KMS-11 (cell line): Measurements from ENCODE around the gene F8.

ENCODE experiments used
- H2AFZ ChIP-seq: fragments of 200-600 bp; sonication (generic); 2 replicates; pipeline ENCODE4 v1.6.1; 2016; ENCODE audit warnings: antibody characterized with exemption, mixed run types, low read depth
- H3K27ac ChIP-seq: fragments of 200-600 bp; sonication (generic); 2 replicates; pipeline ENCODE4 v1.6.1; 2016; ENCODE audit warnings: mild to moderate bottlenecking, mixed run types
- H3K27me3 ChIP-seq: fragments of 200-600 bp; sonication (generic); 2 replicates; pipeline ENCODE4 v1.6.1; 2017; ENCODE audit warnings: mild to moderate bottlenecking, low read depth, mixed run types, moderate library complexity; ENCODE audit not compliant: insufficient read depth
- H3K36me3 ChIP-seq: fragments of 200-600 bp; sonication (generic); 2 replicates; pipeline ENCODE4 v1.6.1; 2017; ENCODE audit warnings: mild to moderate bottlenecking, mixed run types; ENCODE audit not compliant: insufficient read depth
- H3K4me1 ChIP-seq: fragments of 200-600 bp; sonication (generic); 2 replicates; pipeline ENCODE4 v1.6.1; 2016; ENCODE audit warnings: mild to moderate bottlenecking, low read depth, mixed run types; ENCODE audit not compliant: poor library complexity, severe bottlenecking
- H3K4me2 ChIP-seq: fragments of 200-600 bp; sonication (generic); 2 replicates; pipeline ENCODE4 v1.7.0; 2016; ENCODE audit warnings: mild to moderate bottlenecking, mixed run types
- H3K4me3 ChIP-seq: fragments of 200-600 bp; sonication (generic); IDR thresholded peaks from 2 replicates; pipeline ENCODE4 v1.6.1; 2017; ENCODE audit warnings: low read depth, low read length, mixed read lengths; ENCODE audit not compliant: insufficient read depth
- H3K79me2 ChIP-seq: fragments of 200-600 bp; sonication (generic); 2 replicates; pipeline ENCODE4 v1.6.1; 2016; ENCODE audit warnings: low read depth, mixed run types; ENCODE audit not compliant: insufficient read depth
- H3K9ac ChIP-seq: fragments of 200-600 bp; sonication (generic); 2 replicates; pipeline ENCODE4 v1.6.1; 2016; ENCODE audit warnings: mild to moderate bottlenecking, mixed run types
- H4K20me1 ChIP-seq: fragments of 200-600 bp; sonication (generic); 2 replicates; pipeline ENCODE4 v1.6.1; 2016; ENCODE audit warnings: mild to moderate bottlenecking, mixed run types; ENCODE audit not compliant: insufficient read depth
- TF ChIP-seq, protein P1 (sequence below): fragments of 200-600 bp; sonication (generic); conservative IDR thresholded peaks from 2 replicates; pipeline ENCODE4 v1.6.1; 2017; ENCODE audit warnings: low read depth, mild to moderate bottlenecking, antibody characterized with exemption, low read length, moderate library complexity, mixed read lengths

Gene F8

DNA sequence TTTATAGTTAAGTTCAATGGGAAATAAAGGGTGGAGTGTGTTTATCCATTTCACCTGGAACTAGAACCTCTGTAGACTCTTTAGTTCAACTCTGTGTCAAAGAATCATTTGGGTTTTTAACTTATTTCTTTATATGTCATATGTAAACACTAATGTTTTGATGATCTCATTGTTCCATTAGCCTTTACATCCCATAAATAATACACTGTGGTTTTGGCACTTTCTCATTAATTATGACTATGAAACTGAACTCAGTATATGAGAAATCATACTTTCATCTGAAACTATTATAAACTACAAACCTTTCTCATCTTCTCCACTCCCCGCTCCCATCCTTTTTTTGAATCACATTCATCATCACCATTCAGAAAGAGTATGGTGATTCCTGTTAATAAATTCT lies 31.0 kb downstream of the F8 start:
- Histone ChIP-seq H3K27ac (no peak overlapping the region), H3K4me1 (peaks cover 23% of the 10 kb centered on the region)

DNA sequence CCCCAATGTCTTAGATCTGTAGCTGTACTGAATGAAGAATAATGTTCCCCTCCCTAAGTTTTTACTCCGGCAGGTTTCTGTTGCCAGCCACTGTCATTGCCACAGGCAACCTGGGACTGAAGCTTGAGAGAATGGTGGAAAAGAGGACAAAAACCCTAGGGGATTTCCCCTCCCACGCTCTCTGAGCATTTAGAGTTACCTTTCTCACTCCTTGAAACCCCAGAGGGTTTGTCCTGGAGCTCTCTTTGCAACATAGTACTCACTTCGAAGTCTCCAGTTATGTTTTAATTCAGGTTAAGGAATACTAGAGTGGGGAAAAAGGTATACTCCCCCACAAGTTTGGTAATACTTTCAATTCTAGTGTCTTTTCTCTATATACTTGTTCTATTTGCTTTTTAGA lies 31.5 kb downstream of the F8 start:
- TF ChIP-seq, protein P1, sequence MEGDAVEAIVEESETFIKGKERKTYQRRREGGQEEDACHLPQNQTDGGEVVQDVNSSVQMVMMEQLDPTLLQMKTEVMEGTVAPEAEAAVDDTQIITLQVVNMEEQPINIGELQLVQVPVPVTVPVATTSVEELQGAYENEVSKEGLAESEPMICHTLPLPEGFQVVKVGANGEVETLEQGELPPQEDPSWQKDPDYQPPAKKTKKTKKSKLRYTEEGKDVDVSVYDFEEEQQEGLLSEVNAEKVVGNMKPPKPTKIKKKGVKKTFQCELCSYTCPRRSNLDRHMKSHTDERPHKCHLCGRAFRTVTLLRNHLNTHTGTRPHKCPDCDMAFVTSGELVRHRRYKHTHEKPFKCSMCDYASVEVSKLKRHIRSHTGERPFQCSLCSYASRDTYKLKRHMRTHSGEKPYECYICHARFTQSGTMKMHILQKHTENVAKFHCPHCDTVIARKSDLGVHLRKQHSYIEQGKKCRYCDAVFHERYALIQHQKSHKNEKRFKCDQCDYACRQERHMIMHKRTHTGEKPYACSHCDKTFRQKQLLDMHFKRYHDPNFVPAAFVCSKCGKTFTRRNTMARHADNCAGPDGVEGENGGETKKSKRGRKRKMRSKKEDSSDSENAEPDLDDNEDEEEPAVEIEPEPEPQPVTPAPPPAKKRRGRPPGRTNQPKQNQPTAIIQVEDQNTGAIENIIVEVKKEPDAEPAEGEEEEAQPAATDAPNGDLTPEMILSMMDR: no peak
- Histone ChIP-seq H3K79me2 (no peaks in the 10 kb centered on the region), H3K27me3 (no peaks in the 10 kb centered on the region), H3K27ac (no peak overlapping the region), H3K36me3 (no peaks in the 10 kb centered on the region), H3K4me1 (peaks cover 23% of the 10 kb centered on the region), H3K4me3 (no peak overlapping the region), H4K20me1 (no peaks in the 10 kb centered on the region), H3K4me2 (no peak overlapping the region), H3K9ac (no peak overlapping the region), H2AFZ (no peak overlapping the region)

More for the DNA sequence above, 31.0 kb downstream of the F8 start:
- Histone ChIP-seq H3K9ac (no peak overlapping the region), H2AFZ (no peak overlapping the region), H3K79me2 (no peaks in the 10 kb centered on the region), H3K4me2 (no peak overlapping the region), H4K20me1 (no peaks in the 10 kb centered on the region), H3K4me3 (no peak overlapping the region), H3K36me3 (no peaks in the 10 kb centered on the region), H3K27me3 (no peaks in the 10 kb centered on the region)
- TF ChIP-seq, protein P1: no peak

DNA sequence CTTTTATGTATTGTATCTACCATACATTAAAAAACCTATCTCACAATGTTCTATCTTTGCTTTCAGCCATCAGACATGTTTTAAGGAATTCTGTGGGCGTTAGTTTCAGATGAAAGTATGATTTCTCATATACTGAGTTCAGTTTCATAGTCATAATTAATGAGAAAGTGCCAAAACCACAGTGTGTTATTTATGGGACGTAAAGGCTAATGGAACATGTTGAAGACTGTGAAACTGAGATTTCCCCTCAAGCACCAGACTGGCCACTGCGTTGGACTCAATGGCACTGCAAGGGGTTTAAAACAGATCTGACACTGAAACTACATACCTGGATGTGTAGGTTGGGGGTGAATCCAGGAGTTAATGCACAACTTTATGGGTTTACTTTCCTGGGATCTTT lies 32.0 kb downstream of the F8 start:
- Histone ChIP-seq H3K4me3 (no peak overlapping the region), H3K27ac (no peak overlapping the region), H3K27me3 (no peaks in the 10 kb centered on the region), H3K9ac (no peak overlapping the region), H3K4me2 (no peak overlapping the region), H4K20me1 (no peaks in the 10 kb centered on the region), H2AFZ (no peak overlapping the region), H3K4me1 (peaks cover 23% of the 10 kb centered on the region), H3K79me2 (no peaks in the 10 kb centered on the region), H3K36me3 (no peaks in the 10 kb centered on the region)
- TF ChIP-seq, protein P1: no peak

DNA sequence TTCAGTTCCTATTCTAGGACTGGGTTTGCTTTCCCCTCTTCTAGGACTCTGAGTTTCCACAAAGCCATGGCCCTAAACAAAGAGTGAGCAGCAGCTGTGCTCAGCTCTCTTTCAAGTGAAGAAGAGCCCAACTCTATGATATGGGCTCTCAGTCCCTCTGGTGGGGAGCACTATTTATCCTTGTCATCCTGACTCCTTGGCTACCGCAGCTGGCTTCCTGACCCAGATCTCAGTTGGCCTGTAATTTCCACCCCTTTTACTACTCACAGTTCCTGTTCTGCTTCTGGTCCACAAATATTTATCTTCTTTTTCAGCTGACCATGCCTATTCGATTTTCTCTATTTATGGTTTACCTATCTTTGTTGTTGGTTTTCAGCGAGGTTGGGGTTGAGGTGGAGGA lies 33.8 kb downstream of the F8 start:
- Histone ChIP-seq H3K27ac (no peak overlapping the region), H3K4me3 (no peak overlapping the region), H3K9ac (no peak overlapping the region), H4K20me1 (no peaks in the 10 kb centered on the region), H2AFZ (no peak overlapping the region), H3K79me2 (no peaks in the 10 kb centered on the region), H3K27me3 (no peaks in the 10 kb centered on the region), H3K36me3 (no peaks in the 10 kb centered on the region), H3K4me2 (no peak overlapping the region), H3K4me1 (peaks cover 23% of the 10 kb centered on the region)
- TF ChIP-seq, protein P1: no peak
